ENCODE data around the gene BTBD9. TPM values are rescaled to one million over a fixed set of nuclear protein-coding genes. Genes with fewer than 3 reads are reported as not detected.
A peak's percentile ranks its signal among the peaks of the same experiment; 100 is the strongest.

BTBD9 gene
- total RNA-seq, 1 donor from 2014 or later: 9.9 TPM

DNA sequence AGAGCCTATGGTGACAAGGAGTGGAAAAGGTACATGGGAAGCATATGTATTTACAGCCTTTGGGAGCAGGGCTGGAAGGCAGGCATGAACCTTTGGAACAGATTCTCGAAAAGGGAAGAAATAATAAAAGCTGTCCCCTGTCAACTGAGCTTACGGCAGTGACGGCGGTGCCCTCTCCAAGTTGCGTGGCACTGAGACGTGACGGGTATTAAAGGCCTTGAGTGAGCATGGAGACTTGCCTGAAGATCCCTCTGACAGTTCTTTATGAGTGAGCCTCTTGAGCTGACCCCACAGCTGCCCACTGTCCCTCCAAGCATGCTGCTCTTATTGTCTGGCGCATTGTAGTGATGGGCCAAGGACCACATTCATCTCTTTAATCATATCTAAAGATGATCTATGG lies 431.7 kb downstream of the BTBD9 start:
- Histone ChIP-seq H3K36me3 (no peaks in the 10 kb centered on the region), H3K9me3 (no peaks in the 10 kb centered on the region), H3K27ac (no peak overlapping the region), H3K27me3 (no peaks in the 10 kb centered on the region), H3K4me3 (no peak overlapping the region), H3K4me1 (peaks cover 7 to 16% of the 10 kb centered on the region in 2 donors)
- TF ChIP-seq, protein P1, sequence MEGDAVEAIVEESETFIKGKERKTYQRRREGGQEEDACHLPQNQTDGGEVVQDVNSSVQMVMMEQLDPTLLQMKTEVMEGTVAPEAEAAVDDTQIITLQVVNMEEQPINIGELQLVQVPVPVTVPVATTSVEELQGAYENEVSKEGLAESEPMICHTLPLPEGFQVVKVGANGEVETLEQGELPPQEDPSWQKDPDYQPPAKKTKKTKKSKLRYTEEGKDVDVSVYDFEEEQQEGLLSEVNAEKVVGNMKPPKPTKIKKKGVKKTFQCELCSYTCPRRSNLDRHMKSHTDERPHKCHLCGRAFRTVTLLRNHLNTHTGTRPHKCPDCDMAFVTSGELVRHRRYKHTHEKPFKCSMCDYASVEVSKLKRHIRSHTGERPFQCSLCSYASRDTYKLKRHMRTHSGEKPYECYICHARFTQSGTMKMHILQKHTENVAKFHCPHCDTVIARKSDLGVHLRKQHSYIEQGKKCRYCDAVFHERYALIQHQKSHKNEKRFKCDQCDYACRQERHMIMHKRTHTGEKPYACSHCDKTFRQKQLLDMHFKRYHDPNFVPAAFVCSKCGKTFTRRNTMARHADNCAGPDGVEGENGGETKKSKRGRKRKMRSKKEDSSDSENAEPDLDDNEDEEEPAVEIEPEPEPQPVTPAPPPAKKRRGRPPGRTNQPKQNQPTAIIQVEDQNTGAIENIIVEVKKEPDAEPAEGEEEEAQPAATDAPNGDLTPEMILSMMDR (IDR thresholded peaks at IDR 0.05): no peak
- intact Hi-C loops (cut with DNase I): no loop called here
- no peak for DNase-seq (ENCODE audit: low spot score in 2 of 2)

- H3K4me1 ChIP-seq: peaks cover 3 to 10% of the 10 kb centered on the region in 2 donors
Observed at GRCh38 chr6:38207375-38207774, 432.4 kb downstream of the BTBD9 start.

DNA sequence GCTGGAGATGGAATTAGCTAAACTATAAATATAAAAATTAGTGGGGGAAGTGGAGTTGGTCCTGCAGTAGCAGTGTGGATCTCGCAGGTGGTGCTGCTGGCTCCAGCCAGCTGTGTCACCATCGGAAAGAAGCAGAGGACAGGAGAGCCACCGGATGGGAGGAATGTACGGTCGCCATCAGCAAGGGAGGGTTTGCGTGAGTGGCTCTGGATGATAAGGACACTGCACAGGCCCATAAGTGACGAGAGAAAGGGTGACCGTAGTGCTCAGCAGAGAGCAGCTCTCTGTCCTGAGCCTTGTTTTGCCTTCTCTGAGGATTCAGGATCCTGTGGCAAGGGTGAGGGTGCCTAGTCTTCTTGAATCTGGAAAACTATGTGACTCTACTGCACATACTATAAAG lies 441.5 kb downstream of the BTBD9 start:
- intact Hi-C loops (cut with DNase I): no loop called here
- no peak for DNase-seq (ENCODE audit: low spot score in 2 of 2)
- Histone ChIP-seq H3K9me3 (no peaks in the 10 kb centered on the region), H3K27ac (no peak overlapping the region), H3K4me1 (no peaks in the 10 kb centered on the region), H3K36me3 (no peaks in the 10 kb centered on the region), H3K4me3 (no peak overlapping the region), H3K27me3 (no peaks in the 10 kb centered on the region)
- TF ChIP-seq, protein P1 (IDR thresholded peaks at IDR 0.05): no peak

More at GRCh38 chr6:38207375-38207774, 432.4 kb downstream of the BTBD9 start:
- H3K27ac ChIP-seq: no peak overlapping the region
- TF ChIP-seq, protein P1 (IDR thresholded peaks at IDR 0.05): no peak
- peak in 1 of 2 donors; percentile 38 for DNase-seq (ENCODE audit: low spot score in 2 of 2)
- no peaks in the 10 kb centered on the region for H3K9me3 ChIP-seq
- H3K27me3 ChIP-seq: no peaks in the 10 kb centered on the region
- H3K36me3 ChIP-seq: no peaks in the 10 kb centered on the region
- intact Hi-C loops (cut with DNase I): no loop called here
- no peak overlapping the region for H3K4me3 ChIP-seq

- DNase-seq (ENCODE audit: low spot score in 2 of 2): no peak
- intact Hi-C loops (cut with DNase I): no loop called here
Observed at GRCh38 chr6:38195113-38195635, 444.6 kb downstream of the BTBD9 start.

GRCh38 chr6:38194589-38194988 lies 445.1 kb downstream of the BTBD9 start:
- DNase-seq (ENCODE audit: low spot score in 2 of 2): peak in 1 of 2 donors; percentile 34
- no peak overlapping the region for H3K27ac ChIP-seq
- no peak overlapping the region for H3K4me3 ChIP-seq
- no peaks in the 10 kb centered on the region for H3K36me3 ChIP-seq
- intact Hi-C loops (cut with DNase I): no loop called here
- no peaks in the 10 kb centered on the region for H3K4me1 ChIP-seq
- no peaks in the 10 kb centered on the region for H3K9me3 ChIP-seq
- TF ChIP-seq, protein P1 (IDR thresholded peaks at IDR 0.05): no peak
- no peaks in the 10 kb centered on the region for H3K27me3 ChIP-seq

More at GRCh38 chr6:38195113-38195635, 444.6 kb downstream of the BTBD9 start:
- Histone ChIP-seq H3K9me3 (no peaks in the 10 kb centered on the region), H3K27me3 (no peaks in the 10 kb centered on the region), H3K27ac (no peak overlapping the region), H3K4me3 (no peak overlapping the region), H3K36me3 (no peaks in the 10 kb centered on the region), H3K4me1 (no peaks in the 10 kb centered on the region)
- TF ChIP-seq, protein P1 (IDR thresholded peaks at IDR 0.05): no peak

GRCh38 chr6:38194282-38194572 lies 445.5 kb downstream of the BTBD9 start:
- Histone ChIP-seq H3K27me3 (no peaks in the 10 kb centered on the region), H3K36me3 (no peaks in the 10 kb centered on the region), H3K27ac (no peak overlapping the region), H3K4me1 (no peaks in the 10 kb centered on the region), H3K9me3 (no peaks in the 10 kb centered on the region), H3K4me3 (no peak overlapping the region)
- no peak for DNase-seq (ENCODE audit: low spot score in 2 of 2)
- intact Hi-C loops (cut with DNase I): no loop called here
- TF ChIP-seq, protein P1 (IDR thresholded peaks at IDR 0.05): no peak

All from ascending aorta (tissue), 2 donors.